T-cell (primary cell): Measurements from ENCODE around the gene ECHS1. TPM values are rescaled to one million over a fixed set of nuclear protein-coding genes. Genes with fewer than 3 reads are reported as not detected.

Source experiments
- ATAC-seq, 4 experiments: fragments of 200-7000 bp in 3 of 4; fragments of 150-1000 bp in 1 of 4; cut with Tn5 transposase; replicated peaks in 1 of 4; 1 replicate in 3 of 4; 2 replicates in 1 of 4; pipeline ENCODE4 v1.10.0; 2021; ENCODE audit warnings: moderate library complexity in 3 of 4, mild to moderate bottlenecking in 2 of 4, moderate number of reproducible peaks in 1 of 4
- CTCF ChIA-PET, 2 donors: fragments of 300-600 bp; sonication (Branson Sonifier 250); formaldehyde crosslinking; loops; one replicate each; lab custom pipeline; 2022; ENCODE audit warnings: antibody characterized with exemption in 2 of 2; lab: Charles Lee
- POLR2A ChIA-PET, 2 donors: fragments of 300-600 bp; sonication (Branson Sonifier 250); formaldehyde crosslinking; loops; one replicate each; lab custom pipeline; 2022; ENCODE audit warnings: antibody characterized with exemption in 2 of 2; lab: Charles Lee
- DNase-seq, 35 experiments: peaks; one replicate each; pipeline versions ENCODE4 v3.0.0 to v3.0.0-alpha.2; 2013 to 2023
- H3K27ac ChIP-seq: one replicate; pipeline ENCODE4 v1.5.1; 2013; ENCODE audit warnings: low read length
- H3K27me3 ChIP-seq, 2 experiments: replicated peaks in 1 of 2; 1 replicate in 1 of 2; 2 replicates in 1 of 2; pipeline versions ENCODE4 v1.6.1 to v1.7.0; 2013; ENCODE audit warnings: low read length in 1 of 2, mixed read lengths in 1 of 2; ENCODE audit not compliant: control insufficient read depth in 2 of 2, insufficient read depth in 2 of 2; ENCODE audit errors: extremely low read depth in 1 of 2
- H3K36me3 ChIP-seq, 2 donors: 1 replicate in 1 of 2; 2 replicates in 1 of 2; pipeline versions ENCODE4 v1.6.1 to v1.7.0; 2013; ENCODE audit warnings: low read length in 1 of 2; ENCODE audit not compliant: control insufficient read depth in 2 of 2, insufficient read depth in 1 of 2; ENCODE audit errors: extremely low read depth in 1 of 2
- H3K4me1 ChIP-seq, 2 experiments: 1 replicate in 1 of 2; 2 replicates in 1 of 2; pipeline versions ENCODE4 v1.6.1 to v1.7.0; 2013; ENCODE audit warnings: low read length in 2 of 2, mixed read lengths in 1 of 2; ENCODE audit not compliant: insufficient read depth in 2 of 2, control insufficient read depth in 1 of 2; ENCODE audit errors: extremely low read depth in 1 of 2
- H3K4me3 ChIP-seq, 2 donors: 1 replicate in 1 of 2; 2 replicates in 1 of 2; pipeline versions ENCODE4 v1.5.1 to v1.7.0; 2013; ENCODE audit warnings: mild to moderate bottlenecking in 2 of 2, low read length in 1 of 2, moderate library complexity in 1 of 2; ENCODE audit not compliant: control insufficient read depth in 1 of 2; ENCODE audit errors: extremely low read depth in 1 of 2
- H3K9me3 ChIP-seq: 2 replicates; pipeline ENCODE4 v1.7.0; 2013
- H3K27ac Mint-ChIP-seq, 2 donors: one replicate each; pipeline ENCODE4 v1.8.0; 2020 to 2021; ENCODE audit warnings: mild to moderate bottlenecking in 2 of 2, mixed read lengths in 2 of 2
- H3K27me3 Mint-ChIP-seq, 2 donors: one replicate each; pipeline ENCODE4 v1.8.0; 2021 to 2022; ENCODE audit warnings: mixed read lengths in 2 of 2
- H3K36me3 Mint-ChIP-seq: one replicate; pipeline ENCODE4 v1.8.0; 2021; ENCODE audit warnings: mixed read lengths
- H3K4me1 Mint-ChIP-seq, 3 donors: one replicate each; pipeline ENCODE4 v1.8.0; 2020 to 2022; ENCODE audit warnings: mixed read lengths in 3 of 3, mild to moderate bottlenecking in 1 of 3
- H3K4me3 Mint-ChIP-seq, 3 donors: one replicate each; pipeline ENCODE4 v1.8.0; 2020 to 2022; ENCODE audit warnings: mild to moderate bottlenecking in 3 of 3, mixed read lengths in 3 of 3, moderate library complexity in 3 of 3
- H3K9me3 Mint-ChIP-seq, 3 donors: one replicate each; pipeline ENCODE4 v1.8.0; 2020 to 2022; ENCODE audit warnings: mixed read lengths in 3 of 3
- WGBS: methylation state at CpG from one replicate; pipeline ENCODE4 v1.1.5; 2013; ENCODE audit warnings: missing lambda C conversion rate; ENCODE audit not compliant: insufficient coverage; 5-methylcytosine and 5-hydroxymethylcytosine counted together
- total RNA-seq, 35 experiments: library from RNA in 6 of 35; stranded (reverse) in 6 of 35; fragments of 120-200 nt in 1 of 35; gene quantifications; one replicate each; pipeline versions ENCODE4 v1.2.1 to v1.2.4 and lab custom pipeline; 2013 to 2026

Gene ECHS1
- total RNA-seq, 5 donors from 2014 or later (not counting 1 experiment from before 2014, with no cell fraction given): 17.6 to 31.7 (median 27.2) TPM

DNA sequence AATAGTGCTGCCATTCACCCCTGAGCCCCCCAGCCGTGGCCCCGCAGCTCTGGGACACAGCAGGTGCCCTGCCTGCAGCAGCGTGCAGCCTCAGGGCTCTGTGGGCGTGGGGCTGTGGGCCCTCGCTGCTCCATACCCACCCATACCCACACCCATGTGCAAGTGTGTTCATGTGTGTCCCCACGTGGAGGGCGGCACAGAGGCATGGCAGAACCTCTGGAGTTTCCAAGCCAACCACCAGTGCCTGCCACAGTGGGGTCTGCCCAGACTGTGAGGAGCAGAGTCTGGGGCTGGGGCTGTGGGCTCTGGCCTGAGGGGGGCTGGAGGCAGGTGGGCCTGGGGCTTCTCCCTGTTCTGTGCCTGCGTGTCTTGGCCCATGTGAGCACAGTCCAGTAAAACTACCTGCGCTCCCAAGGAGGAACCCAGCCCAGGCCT, 23.6 kb downstream of the ECHS1 start:
- no peak overlapping the region for H3K27ac ChIP-seq
- no peaks in the 10 kb centered on the region for H3K4me1 ChIP-seq
- H3K36me3 Mint-ChIP-seq: no peaks in the 10 kb centered on the region
- CTCF ChIA-PET: no interaction called here
- no peak overlapping the region for H3K4me3 ChIP-seq
- DNase-seq (no peak), ATAC-seq (no peak)
- no peak overlapping the region for H3K27ac Mint-ChIP-seq
- POLR2A ChIA-PET: no interaction called here
- peaks cover 16 to 33% of the 10 kb centered on the region in 2 donors for H3K27me3 Mint-ChIP-seq
- 80% methylated on average over 6 of the region's 9 CpGs for WGBS
- H3K4me3 Mint-ChIP-seq: no peak overlapping the region
- H3K9me3 Mint-ChIP-seq: no peaks in the 10 kb centered on the region
- no peaks in the 10 kb centered on the region for H3K36me3 ChIP-seq
- no peaks in the 10 kb centered on the region for H3K4me1 Mint-ChIP-seq
- H3K27me3 ChIP-seq: peaks cover 0 to 59% of the 10 kb centered on the region in 2 experiments
- no peaks in the 10 kb centered on the region for H3K9me3 ChIP-seq

- POLR2A ChIA-PET: no interaction called here
- no peak for ATAC-seq
- Histone ChIP-seq H3K36me3 (no peaks in the 10 kb centered on the region), H3K27ac (no peak overlapping the region), H3K4me1 (no peaks in the 10 kb centered on the region), H3K9me3 (no peaks in the 10 kb centered on the region), H3K4me3 (no peak overlapping the region), H3K27me3 (peaks cover 0 to 63% of the 10 kb centered on the region in 2 experiments)
- DNase-seq: no peak
- 89% methylated on average over 8 of the region's 8 CpGs for WGBS
- Mint-ChIP-seq H3K9me3 (no peaks in the 10 kb centered on the region), H3K4me3 (no peak overlapping the region), H3K27me3 (peaks cover 19 to 37% of the 10 kb centered on the region in 2 donors), H3K36me3 (no peaks in the 10 kb centered on the region), H3K4me1 (no peaks in the 10 kb centered on the region), H3K27ac (no peak overlapping the region)
- CTCF ChIA-PET: no interaction called here
Measured at GRCh38 chr10:133349160-133349568, 24.0 kb downstream of the ECHS1 start.

GRCh38 chr10:133347710-133348517, 25.2 kb downstream of the ECHS1 start:
- no peak for DNase-seq
- Histone ChIP-seq H3K36me3 (no peaks in the 10 kb centered on the region), H3K4me3 (no peak overlapping the region), H3K9me3 (no peaks in the 10 kb centered on the region), H3K27ac (no peak overlapping the region), H3K4me1 (no peaks in the 10 kb centered on the region), H3K27me3 (peaks cover 0 to 73% of the 10 kb centered on the region in 2 experiments)
- ATAC-seq: no peak
- Mint-ChIP-seq H3K4me1 (no peaks in the 10 kb centered on the region), H3K27ac (no peak overlapping the region), H3K9me3 (no peaks in the 10 kb centered on the region), H3K36me3 (no peaks in the 10 kb centered on the region), H3K27me3 (peaks cover 26 to 46% of the 10 kb centered on the region in 2 donors), H3K4me3 (no peak overlapping the region)
- WGBS: 72% methylated on average over 11 of the region's 16 CpGs
- CTCF ChIA-PET: no interaction called here
- POLR2A ChIA-PET: no interaction called here

DNA sequence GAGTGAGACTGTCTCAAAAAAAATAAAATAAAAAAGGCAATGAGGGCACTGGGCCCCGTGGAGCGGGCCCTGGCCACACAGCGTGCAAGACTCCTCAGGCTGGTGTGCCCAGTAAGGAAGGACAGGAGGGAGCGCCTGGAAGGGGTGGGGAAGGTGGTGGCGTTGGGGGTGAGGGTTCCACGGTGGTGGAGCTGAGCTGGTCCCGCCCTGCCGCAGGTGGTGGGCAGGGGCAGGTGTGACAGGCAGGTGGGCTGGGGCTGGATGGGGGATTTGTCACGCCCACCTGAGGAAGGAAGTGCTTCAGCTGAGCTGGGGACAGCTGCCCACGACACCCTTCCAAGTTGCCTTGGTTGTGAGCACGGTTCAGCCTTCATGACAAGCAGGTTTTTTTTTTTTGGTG, 26.7 kb downstream of the ECHS1 start:
- ChIA-PET CTCF (no interaction called here), POLR2A (no interaction called here)
- H3K27me3 ChIP-seq: peaks cover 0 to 87% of the 10 kb centered on the region in 2 experiments
- H3K27ac ChIP-seq: no peak overlapping the region
- DNase-seq: no peak
- no peaks in the 10 kb centered on the region for H3K4me1 ChIP-seq
- ATAC-seq: no peak
- H3K27me3 Mint-ChIP-seq: peaks cover 32 to 52% of the 10 kb centered on the region in 2 donors
- H3K27ac Mint-ChIP-seq: no peak overlapping the region
- no peaks in the 10 kb centered on the region for H3K36me3 ChIP-seq
- no peaks in the 10 kb centered on the region for H3K36me3 Mint-ChIP-seq
- 49% methylated on average over 10 of the region's 11 CpGs for WGBS
- H3K4me3 ChIP-seq: no peak overlapping the region
- no peak overlapping the region for H3K4me3 Mint-ChIP-seq
- no peaks in the 10 kb centered on the region for H3K4me1 Mint-ChIP-seq
- H3K9me3 Mint-ChIP-seq: no peaks in the 10 kb centered on the region
- H3K9me3 ChIP-seq: no peaks in the 10 kb centered on the region

GRCh38 chr10:133344236-133344635, 28.9 kb downstream of the ECHS1 start:
- no peaks in the 10 kb centered on the region for H3K9me3 ChIP-seq
- H3K36me3 Mint-ChIP-seq: no peaks in the 10 kb centered on the region

DNA sequence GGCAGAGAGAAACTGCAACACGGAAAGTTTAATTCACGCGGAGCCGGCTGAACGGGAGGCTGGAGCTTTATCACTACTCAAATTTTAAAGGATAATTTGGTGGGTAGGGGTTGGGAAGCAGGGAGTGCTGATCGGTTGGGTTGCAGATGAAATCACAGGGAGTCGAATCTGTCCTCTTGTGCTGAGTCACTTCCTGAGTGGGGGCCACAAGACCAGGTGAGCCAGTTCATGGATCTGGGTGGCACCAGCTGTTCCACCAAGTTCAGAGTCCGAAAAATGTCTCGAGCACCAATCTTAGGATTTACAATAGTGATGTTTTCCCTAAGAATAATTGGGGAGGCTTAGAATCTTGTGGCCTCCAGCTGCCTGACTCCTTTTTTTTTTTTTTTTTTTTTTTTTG, 29.6 kb downstream of the ECHS1 start:
- no peaks in the 10 kb centered on the region for H3K9me3 ChIP-seq
- ChIA-PET CTCF (no interaction called here), POLR2A (no interaction called here)
- H3K27me3 ChIP-seq: peaks cover 0 to 81% of the 10 kb centered on the region in 2 experiments
- Mint-ChIP-seq H3K4me1 (no peaks in the 10 kb centered on the region), H3K4me3 (no peak overlapping the region), H3K36me3 (no peaks in the 10 kb centered on the region), H3K27me3 (peaks cover 27 to 51% of the 10 kb centered on the region in 2 donors), H3K27ac (no peak overlapping the region), H3K9me3 (no peaks in the 10 kb centered on the region)
- no peaks in the 10 kb centered on the region for H3K4me1 ChIP-seq
- H3K36me3 ChIP-seq: no peaks in the 10 kb centered on the region
- WGBS: 71% methylated on average over 6 of the region's 9 CpGs
- no peak overlapping the region for H3K27ac ChIP-seq
- no peak overlapping the region for H3K4me3 ChIP-seq
- ATAC-seq: no peak
- DNase-seq: no peak

More at GRCh38 chr10:133344236-133344635, 28.9 kb downstream of the ECHS1 start:
- DNase-seq (no peak), ATAC-seq (no peak)
- Mint-ChIP-seq H3K27me3 (peaks cover 30 to 54% of the 10 kb centered on the region in 2 donors), H3K4me1 (no peaks in the 10 kb centered on the region), H3K27ac (no peak overlapping the region), H3K9me3 (no peaks in the 10 kb centered on the region), H3K4me3 (no peak overlapping the region)
- Histone ChIP-seq H3K27ac (no peak overlapping the region), H3K4me1 (no peaks in the 10 kb centered on the region), H3K36me3 (no peaks in the 10 kb centered on the region), H3K27me3 (peaks cover 0 to 79% of the 10 kb centered on the region in 2 experiments), H3K4me3 (no peak overlapping the region)
- POLR2A ChIA-PET: no interaction called here
- 92% methylated on average over 3 of the region's 5 CpGs for WGBS
- CTCF ChIA-PET: interaction anchor here in 1 of 2 donors (1.1 kb wide), 1 partner anchor 15 kb away, joined by 3 read pairs; no protein-coding TSS in a partner anchor
